Gastrocnemius medialis (tissue), 4 donors: ENCODE results near the gene ADAMTSL1. TPM values are rescaled to one million over a fixed set of nuclear protein-coding genes. Genes with fewer than 3 reads are reported as not detected.

ENCODE experiments used
- ATAC-seq, 2 donors: fragments of 150-250 bp; one replicate each; pipeline ENCODE4 v1.9.1; 2016
- DNase-seq, 2 donors: peaks; one replicate each; pipeline ENCODE4 v3.0.0-alpha.2; 2019
- H3K27ac ChIP-seq, 4 donors: fragments of 200-600 bp; sonication (generic); 1 replicate in 1 of 4; 2 replicates in 3 of 4; pipeline ENCODE4 v1.5.1; 2016 to 2018; ENCODE audit warnings: mild to moderate bottlenecking in 2 of 4, moderate library complexity in 1 of 4
- H3K27me3 ChIP-seq, 3 donors: fragments of 200-600 bp; sonication (generic) in 2 of 3; 1 replicate in 1 of 3; 2 replicates in 2 of 3; pipeline versions ENCODE4 v1.5.1 to v1.6.0; 2016 to 2019; ENCODE audit warnings: mild to moderate bottlenecking in 1 of 3, moderate library complexity in 1 of 3
- H3K36me3 ChIP-seq, 2 donors: fragments of 200-600 bp; sonication (generic) in 1 of 2; one replicate each; pipeline ENCODE4 v1.5.1; 2017 to 2018
- H3K4me1 ChIP-seq, 2 donors: fragments of 200-600 bp; sonication (generic) in 1 of 2; one replicate each; pipeline ENCODE4 v1.5.1; 2016 to 2017; ENCODE audit warnings: mild to moderate bottlenecking in 2 of 2
- H3K4me3 ChIP-seq, 4 donors: fragments of 200-600 bp; sonication (generic) in 3 of 4; 1 replicate in 1 of 4; 2 replicates in 3 of 4; pipeline ENCODE4 v1.5.1; 2016 to 2019; ENCODE audit warnings: mild to moderate bottlenecking in 2 of 4
- H3K9me3 ChIP-seq, 3 donors: fragments of 200-600 bp; sonication (generic) in 2 of 3; 1 replicate in 1 of 3; 2 replicates in 2 of 3; pipeline ENCODE4 v1.5.1; 2016 to 2019
- POLR2A ChIP-seq, 2 donors: fragments of 450-650 bp; IDR thresholded peaks; one replicate each; pipeline ENCODE4 v1.6.1; 2017; ENCODE audit warnings: antibody characterized with exemption in 2 of 2, mild to moderate bottlenecking in 2 of 2, moderate library complexity in 2 of 2
- in situ Hi-C, 4 donors: fragments of 200-750 bp; cut with MboI; loops; one replicate each; pipeline versions ENCODE4 v1.15.0 to v1.8.0; 2017; ENCODE audit warnings: low sequenced_read_pairs in 4 of 4
- intact Hi-C: fragments of 100-400 bp; cut with DNase I; formaldehyde crosslinking; loops from one replicate; pipeline ENCODE4 v1.15.1; 2023; ENCODE audit warnings: low total_unique reads
- total RNA-seq, 4 donors: library from RNA; depleted of rRNA; stranded (reverse); fragments of >200 nt; gene quantifications; one replicate each; pipeline versions ENCODE4 v1.1.0 to v1.2.3, GENCODE V29; 2016
- TF ChIP-seq, protein P1 (sequence below), 5 experiments: fragments of 450-650 bp in 3 of 5; fragments of 200-600 bp in 2 of 5; sonication (generic) in 2 of 5; IDR thresholded peaks in 4 of 5; conservative IDR thresholded peaks in 1 of 5; 1 replicate in 4 of 5; 2 replicates in 1 of 5; pipeline ENCODE4 v1.5.1; 2016 to 2019; ENCODE audit warnings: antibody characterized with exemption in 5 of 5, mild to moderate bottlenecking in 3 of 5, moderate library complexity in 3 of 5

The ADAMTSL1 gene
- total RNA-seq, 4 donors from 2014 or later = 0.05 to 0.58 (median 0.28) TPM

- TF ChIP-seq, protein P1, sequence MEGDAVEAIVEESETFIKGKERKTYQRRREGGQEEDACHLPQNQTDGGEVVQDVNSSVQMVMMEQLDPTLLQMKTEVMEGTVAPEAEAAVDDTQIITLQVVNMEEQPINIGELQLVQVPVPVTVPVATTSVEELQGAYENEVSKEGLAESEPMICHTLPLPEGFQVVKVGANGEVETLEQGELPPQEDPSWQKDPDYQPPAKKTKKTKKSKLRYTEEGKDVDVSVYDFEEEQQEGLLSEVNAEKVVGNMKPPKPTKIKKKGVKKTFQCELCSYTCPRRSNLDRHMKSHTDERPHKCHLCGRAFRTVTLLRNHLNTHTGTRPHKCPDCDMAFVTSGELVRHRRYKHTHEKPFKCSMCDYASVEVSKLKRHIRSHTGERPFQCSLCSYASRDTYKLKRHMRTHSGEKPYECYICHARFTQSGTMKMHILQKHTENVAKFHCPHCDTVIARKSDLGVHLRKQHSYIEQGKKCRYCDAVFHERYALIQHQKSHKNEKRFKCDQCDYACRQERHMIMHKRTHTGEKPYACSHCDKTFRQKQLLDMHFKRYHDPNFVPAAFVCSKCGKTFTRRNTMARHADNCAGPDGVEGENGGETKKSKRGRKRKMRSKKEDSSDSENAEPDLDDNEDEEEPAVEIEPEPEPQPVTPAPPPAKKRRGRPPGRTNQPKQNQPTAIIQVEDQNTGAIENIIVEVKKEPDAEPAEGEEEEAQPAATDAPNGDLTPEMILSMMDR (IDR thresholded peaks at IDR 0.05 in 4 of 5, conservative IDR thresholded peaks at IDR 0.05 in 1 of 5) = no peak
- TF ChIP-seq POLR2A (IDR thresholded peaks at IDR 0.05) = no peak
- ATAC-seq = no peak
- Histone ChIP-seq H3K27ac (no peak overlapping the region), H3K36me3 (no peaks in the 10 kb centered on the region), H3K4me3 (no peak overlapping the region), H3K4me1 (no peaks in the 10 kb centered on the region), H3K9me3 (no peaks in the 10 kb centered on the region), H3K27me3 (no peaks in the 10 kb centered on the region)
- in situ Hi-C loops (no loop called here), intact Hi-C loops (no loop called here)
- no peak for DNase-seq
These were observed 8.4 kb downstream of the ADAMTSL1 start for GRCh38 chr9:18482371-18482770.

GRCh38 chr9:18485714-18486113, 11.8 kb downstream of the ADAMTSL1 start:
- ATAC-seq = no peak
- Histone ChIP-seq H3K36me3 (no peaks in the 10 kb centered on the region), H3K27me3 (no peaks in the 10 kb centered on the region), H3K4me3 (no peak overlapping the region), H3K4me1 (no peaks in the 10 kb centered on the region), H3K27ac (no peak overlapping the region), H3K9me3 (no peaks in the 10 kb centered on the region)
- intact Hi-C loops (no loop called here), in situ Hi-C loops (no loop called here)
- no peak for DNase-seq
- TF ChIP-seq POLR2A (IDR thresholded peaks at IDR 0.05) = no peak
- TF ChIP-seq, protein P1 (IDR thresholded peaks at IDR 0.05 in 4 of 5, conservative IDR thresholded peaks at IDR 0.05 in 1 of 5) = no peak

DNA sequence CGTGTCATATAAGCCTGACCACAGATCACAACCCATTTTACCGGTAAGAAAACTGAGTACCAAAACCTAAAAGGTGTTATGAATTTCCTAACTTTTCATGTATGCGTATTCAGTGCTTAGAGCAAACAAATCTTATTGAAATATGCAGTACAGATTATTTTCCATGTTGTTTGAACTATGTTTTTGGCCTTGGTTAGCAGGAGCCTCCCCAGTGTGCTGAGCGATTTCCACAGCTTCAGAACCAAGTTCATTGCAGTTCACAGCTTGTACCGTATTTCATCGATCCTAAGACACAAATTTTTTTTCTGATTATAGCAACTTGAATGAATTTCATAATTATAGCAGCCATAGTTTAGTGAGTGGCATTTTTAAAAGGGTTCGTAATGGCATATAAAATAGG, 13.7 kb downstream of the ADAMTSL1 start:
- Histone ChIP-seq H3K9me3 (no peaks in the 10 kb centered on the region), H3K27me3 (no peaks in the 10 kb centered on the region), H3K36me3 (no peaks in the 10 kb centered on the region), H3K4me3 (no peak overlapping the region), H3K27ac (no peak overlapping the region), H3K4me1 (no peaks in the 10 kb centered on the region)
- DNase-seq (no peak), ATAC-seq (no peak)
- intact Hi-C loops (no loop called here), in situ Hi-C loops (no loop called here)
- no peak for TF ChIP-seq POLR2A (IDR thresholded peaks at IDR 0.05)
- TF ChIP-seq, protein P1 (IDR thresholded peaks at IDR 0.05 in 4 of 5, conservative IDR thresholded peaks at IDR 0.05 in 1 of 5) = no peak

DNA sequence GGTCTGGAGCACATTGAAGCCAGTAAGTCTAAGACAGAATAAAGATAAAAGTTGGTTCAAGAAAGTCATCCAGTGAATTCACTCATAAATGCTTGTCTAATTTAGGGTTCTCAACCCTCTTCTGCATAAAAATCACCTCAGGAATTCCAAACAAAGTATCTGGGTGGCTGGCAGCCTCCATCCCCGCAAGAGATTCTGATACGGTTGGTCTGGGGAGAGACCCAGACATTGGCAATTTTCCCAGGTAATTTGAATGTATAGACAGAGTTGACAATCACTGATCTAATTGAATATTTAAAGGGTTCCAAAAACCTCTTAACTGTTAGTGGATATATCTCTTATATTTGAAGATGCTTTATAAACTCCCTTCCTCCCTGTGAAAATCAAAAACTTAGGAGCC, 14.9 kb downstream of the ADAMTSL1 start:
- no peak for TF ChIP-seq POLR2A (IDR thresholded peaks at IDR 0.05)
- TF ChIP-seq, protein P1 (IDR thresholded peaks at IDR 0.05 in 4 of 5, conservative IDR thresholded peaks at IDR 0.05 in 1 of 5) = no peak
- DNase-seq = no peak
- Histone ChIP-seq H3K4me1 (no peaks in the 10 kb centered on the region), H3K36me3 (no peaks in the 10 kb centered on the region), H3K27me3 (no peaks in the 10 kb centered on the region), H3K4me3 (no peak overlapping the region), H3K9me3 (no peaks in the 10 kb centered on the region), H3K27ac (no peak overlapping the region)
- in situ Hi-C loops (no loop called here), intact Hi-C loops (no loop called here)
- no peak for ATAC-seq

GRCh38 chr9:18489861-18490260, 15.9 kb downstream of the ADAMTSL1 start:
- Histone ChIP-seq H3K4me3 (no peak overlapping the region), H3K9me3 (no peaks in the 10 kb centered on the region), H3K4me1 (no peaks in the 10 kb centered on the region), H3K27ac (no peak overlapping the region), H3K36me3 (no peaks in the 10 kb centered on the region), H3K27me3 (no peaks in the 10 kb centered on the region)
- in situ Hi-C loops (no loop called here), intact Hi-C loops (no loop called here)
- ATAC-seq (no peak), DNase-seq (no peak)
- no peak for TF ChIP-seq POLR2A (IDR thresholded peaks at IDR 0.05)
- TF ChIP-seq, protein P1 (IDR thresholded peaks at IDR 0.05 in 4 of 5, conservative IDR thresholded peaks at IDR 0.05 in 1 of 5) = no peak
